HL-60/S4 treated with phorbol 12-myristate 13-acetate at 8.2 ng/mL for 4 days and 3 days (cell line): ENCODE results near the gene MPI.

Source experiments
- in situ Hi-C: fragments of 300-500 bp; cut with MboI; formaldehyde crosslinking; loops from 2 replicates; pipeline ENCODE4 v1.15.0; 2022; ENCODE audit warnings: low sequenced_read_pairs

MPI gene, protein sequence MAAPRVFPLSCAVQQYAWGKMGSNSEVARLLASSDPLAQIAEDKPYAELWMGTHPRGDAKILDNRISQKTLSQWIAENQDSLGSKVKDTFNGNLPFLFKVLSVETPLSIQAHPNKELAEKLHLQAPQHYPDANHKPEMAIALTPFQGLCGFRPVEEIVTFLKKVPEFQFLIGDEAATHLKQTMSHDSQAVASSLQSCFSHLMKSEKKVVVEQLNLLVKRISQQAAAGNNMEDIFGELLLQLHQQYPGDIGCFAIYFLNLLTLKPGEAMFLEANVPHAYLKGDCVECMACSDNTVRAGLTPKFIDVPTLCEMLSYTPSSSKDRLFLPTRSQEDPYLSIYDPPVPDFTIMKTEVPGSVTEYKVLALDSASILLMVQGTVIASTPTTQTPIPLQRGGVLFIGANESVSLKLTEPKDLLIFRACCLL

DNA sequence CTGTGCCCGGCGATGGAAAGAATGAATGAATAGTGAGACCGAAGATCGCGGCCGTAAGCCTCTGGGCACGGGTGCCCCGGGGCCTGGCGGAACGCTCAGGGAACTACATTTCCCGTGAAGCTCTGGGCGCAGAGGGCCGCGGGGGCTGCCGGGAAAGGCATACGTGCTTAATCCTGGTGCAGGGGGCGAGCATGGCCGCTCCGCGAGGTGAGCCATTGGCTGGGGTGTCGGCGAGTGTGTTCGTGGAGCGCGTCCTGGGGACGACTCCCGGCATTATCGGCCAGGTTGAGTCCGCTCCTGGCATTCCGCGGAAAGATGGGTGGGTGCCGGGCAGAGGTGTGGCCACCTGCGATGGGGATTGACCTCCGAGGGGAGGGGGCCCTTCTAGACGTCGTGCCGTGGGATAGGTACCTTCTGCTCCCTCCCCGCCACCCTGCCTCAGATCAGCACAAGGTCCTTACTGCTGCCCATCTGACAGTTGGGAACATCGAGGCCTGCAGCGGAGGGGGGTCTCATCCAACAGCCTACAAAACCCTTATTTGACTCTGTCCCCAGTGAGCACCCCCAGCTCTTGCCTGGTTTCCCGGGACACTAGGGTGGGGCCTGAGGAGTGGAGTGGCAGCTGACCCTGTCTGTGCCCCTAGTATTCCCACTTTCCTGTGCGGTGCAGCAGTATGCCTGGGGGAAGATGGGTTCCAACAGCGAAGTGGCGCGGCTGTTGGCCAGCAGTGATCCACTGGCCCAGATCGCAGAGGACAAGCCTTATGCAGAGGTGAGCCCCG is at the start of gene MPI:
MPI (plus strand) TSS at position 160 of the 782 bp plus-strand sequence; CDS start at position 192, 32 bp downstream.
- in situ Hi-C loops: no loop called here

DNA sequence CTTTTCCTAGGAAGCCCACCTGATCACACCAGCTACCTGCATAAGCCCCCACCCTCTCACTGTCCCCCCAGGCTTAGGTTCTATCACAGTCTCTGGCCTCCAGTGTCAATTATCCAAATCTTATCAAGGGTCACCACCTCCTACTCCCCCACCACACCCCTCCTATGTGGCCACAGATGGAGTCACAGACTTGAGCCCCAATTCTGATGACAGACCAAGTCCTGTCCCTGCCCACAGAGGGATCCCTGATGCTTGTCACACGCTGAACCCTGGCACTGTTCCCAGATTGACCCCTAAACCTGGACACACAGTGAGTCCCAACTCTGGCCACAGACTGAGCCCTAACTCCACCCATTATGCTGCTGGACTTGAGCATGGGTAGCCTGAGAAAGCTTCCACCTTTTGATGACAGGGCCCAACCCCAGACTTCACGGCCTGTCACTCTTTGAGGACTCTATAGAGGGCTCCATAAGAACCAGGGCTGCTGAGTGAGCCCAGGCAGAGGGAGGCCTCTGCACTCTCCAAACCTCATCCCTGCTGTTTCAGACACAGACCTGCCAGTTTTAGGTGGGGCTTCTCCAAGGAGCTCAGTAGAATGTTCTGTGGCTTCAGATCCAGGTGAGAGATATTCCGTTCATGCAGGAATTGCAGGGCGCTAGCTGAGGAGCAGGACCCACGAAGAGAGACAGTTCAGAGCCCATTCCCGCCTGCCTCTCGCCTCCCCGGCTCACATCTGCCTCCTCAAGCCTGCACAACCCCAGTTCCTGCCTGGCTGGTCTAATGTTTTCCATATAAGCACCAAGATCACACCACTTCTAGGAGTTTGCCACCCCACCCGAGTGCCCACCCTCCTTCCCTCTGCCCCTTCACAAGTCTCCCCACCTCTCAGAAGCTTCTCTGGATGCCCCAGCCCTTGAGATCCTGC is 48.7 kb upstream of the MPI start:
- in situ Hi-C loops: no loop called here

DNA sequence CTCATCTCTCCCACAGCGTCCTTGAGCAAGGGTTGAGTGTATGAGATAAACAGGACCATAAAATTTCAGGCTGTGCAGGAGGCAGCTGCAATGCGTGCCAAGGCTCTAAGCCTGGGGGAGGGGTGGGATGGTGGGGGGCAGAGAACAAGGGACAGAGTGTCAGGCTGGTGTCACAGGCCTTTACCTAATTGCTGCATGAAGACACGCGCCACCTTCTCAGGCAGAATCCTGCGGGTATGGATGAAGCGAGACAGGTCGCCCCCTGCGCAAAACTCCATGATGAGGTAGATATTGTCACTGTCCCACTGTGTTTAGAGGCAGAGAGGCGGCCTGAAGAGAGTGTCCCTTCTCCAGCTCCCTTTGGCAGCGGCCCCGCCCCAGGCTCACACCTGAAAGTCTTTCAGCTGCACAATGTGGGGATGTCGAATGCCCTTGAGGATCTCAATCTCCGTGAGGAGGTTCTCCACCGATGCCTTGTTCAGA is 47.9 kb upstream of the MPI start:
- in situ Hi-C loops: no loop called here

DNA sequence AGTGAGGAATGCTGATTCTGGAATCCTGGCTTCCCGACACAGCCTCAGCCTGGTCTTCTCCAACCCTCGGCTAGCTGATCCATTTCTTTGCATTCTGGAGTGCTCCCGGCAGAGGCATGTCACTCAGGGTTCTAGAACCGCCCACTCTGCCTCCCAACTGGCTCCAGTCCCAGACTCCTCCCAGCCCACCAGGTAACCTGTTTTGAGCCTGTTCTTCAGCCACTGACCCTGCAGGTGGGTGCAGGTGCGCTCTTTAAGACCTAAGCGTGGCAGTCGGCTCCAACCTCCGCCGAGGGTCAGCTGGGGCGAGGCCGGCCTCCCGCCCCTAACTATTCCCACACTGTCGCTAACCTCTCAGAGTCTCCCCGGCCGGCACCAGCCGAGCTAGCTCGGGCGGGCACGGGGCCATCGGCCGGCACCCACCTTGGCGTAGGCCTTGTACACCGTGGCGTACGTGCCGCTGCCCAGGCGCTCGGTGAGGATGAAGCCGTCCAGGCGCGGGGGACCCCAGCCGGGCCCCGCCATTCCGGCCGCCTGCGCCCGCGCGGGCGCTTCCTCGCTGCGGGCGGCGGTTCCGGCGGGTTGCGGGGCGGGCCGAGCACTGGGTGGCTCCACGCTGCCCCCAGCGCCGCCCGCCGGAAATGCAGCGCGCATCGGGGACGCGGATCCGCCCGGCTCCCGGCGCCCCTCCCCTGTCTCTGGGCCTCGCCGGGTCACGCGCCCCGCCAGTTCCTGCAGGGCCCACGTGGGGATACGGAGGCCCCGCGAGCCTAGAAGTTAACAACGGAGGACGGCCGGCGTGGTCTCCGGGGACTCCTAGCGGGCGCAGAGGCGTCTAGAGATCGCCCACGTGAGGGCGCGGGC is 47.0 kb upstream of the MPI start, which contains the start of gene ULK3:
ULK3 (minus strand) TSS at position 576 of the 864 bp plus-strand sequence; CDS start at position 525, 51 bp downstream.
- in situ Hi-C loops: no loop called here

DNA sequence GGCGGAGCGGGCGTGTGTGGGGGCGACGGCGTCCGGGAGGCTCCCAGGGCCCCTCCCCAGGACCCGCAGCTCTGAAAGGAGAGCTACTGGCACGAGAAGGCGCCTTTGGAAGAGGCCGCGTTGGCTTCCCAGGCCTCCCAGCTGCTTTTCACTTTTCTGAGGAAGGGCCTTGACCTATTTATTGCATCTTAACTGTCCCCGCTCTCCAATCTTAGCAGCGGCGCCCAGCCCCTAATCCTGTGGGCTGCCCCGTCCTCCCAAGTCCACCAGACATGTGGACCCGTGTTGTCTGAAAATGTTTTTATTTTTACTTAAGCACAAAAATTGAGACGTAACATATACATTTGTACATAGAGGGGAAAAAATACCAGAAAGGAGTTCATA is 46.4 kb upstream of the MPI start:
- in situ Hi-C loops: no loop called here

DNA sequence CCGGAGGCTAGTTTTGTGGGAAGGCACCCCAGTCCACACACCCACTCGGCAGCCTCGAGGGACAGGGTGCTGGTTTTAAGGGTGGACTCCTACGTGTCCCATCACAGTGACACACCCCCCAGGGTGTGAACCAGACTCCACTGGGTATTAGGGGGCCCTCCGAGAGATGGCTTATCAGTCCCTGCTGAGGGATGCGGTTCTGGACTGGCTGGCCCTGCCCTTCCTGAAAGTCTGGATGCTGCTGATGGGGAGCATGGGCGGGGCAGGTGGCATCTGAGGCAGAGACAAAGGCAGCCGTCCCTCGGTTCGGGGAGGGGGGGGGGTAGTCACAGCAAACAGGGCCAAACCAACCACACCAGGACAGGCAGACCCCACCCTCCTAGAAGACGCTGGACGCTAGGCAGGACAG is 45.9 kb upstream of the MPI start:
- in situ Hi-C loops: no loop called here

DNA sequence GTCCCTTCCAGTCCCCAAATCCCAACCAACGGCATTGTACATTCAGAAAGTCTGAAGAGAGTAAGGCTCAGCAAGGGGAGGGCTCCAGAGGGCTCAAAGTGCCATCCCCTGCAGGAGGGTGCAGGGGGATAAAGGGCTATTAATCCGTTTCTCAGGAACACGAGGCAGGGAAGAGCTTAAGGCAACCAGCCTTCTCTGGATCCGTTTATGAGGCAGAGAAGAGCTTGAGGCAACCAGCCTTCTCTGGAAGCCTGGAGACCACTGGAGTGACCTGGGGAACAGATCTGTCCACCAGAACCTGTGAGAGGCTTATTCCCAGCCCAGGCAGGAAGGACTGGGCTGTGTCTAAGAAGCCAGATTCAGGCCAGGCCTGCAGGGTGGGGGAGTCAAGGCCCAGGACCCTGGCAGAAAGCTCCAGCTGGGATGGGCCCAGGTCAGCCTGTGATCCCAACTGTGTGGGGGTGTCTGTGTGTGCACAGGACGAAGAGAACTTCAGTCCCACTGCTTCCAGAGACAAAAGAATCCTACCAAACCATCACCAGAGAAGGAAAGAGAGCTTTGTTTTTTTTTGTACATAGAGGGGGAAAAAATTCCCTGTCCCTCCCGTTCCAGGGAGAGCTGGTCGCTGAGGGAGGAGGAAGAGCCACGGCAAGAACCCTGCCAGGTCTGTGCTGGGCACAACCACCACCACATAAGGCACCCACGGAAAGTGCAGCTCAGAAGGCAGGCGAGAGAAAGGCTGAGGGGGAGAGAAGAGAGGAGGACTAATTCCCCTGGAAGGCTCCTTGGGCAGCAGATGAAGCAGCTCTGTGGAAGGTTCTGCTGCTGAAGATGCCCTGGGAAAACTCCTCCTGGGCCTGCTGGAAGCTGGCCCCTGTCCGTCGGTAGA is 45.3 kb upstream of the MPI start:
- in situ Hi-C loops: no loop called here

DNA sequence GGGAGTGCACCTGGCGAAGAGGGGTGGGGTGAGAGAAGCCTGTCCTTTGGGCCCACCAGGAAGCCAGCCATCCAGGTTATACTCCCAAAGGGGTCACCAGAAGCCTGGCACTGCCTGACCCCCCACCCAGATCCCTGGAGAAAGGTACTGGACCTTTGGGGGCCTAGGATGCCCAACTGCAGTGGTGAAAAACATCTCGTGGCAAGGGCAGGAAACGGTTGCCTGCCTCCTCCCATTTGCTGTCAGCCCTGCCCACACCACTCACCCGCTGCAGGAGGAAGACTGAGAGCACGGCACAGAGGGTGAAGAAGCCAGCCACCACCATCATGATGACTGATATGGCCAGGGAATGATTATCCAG is 44.7 kb upstream of the MPI start:
- in situ Hi-C loops: no loop called here

DNA sequence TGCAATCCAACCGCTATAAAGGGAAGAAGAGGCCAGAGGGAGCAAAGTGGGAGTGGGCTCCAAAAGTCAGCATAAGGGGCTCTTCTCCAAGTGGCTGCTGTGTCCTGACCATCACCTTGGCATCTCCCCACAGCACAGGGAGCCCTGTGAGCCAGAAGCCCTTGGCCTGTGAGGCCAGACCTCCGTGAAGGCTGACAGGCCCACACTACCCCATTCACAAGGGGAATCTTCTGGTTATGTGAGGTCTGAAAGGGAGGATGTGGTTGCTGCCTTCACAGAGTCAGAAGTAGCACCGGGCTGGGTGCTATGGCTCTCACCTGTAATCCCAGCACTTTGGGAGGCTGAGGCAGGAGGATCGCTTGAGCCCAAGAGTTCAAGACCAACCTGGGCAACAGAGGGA is 44.3 kb upstream of the MPI start:
- in situ Hi-C loops: no loop called here

DNA sequence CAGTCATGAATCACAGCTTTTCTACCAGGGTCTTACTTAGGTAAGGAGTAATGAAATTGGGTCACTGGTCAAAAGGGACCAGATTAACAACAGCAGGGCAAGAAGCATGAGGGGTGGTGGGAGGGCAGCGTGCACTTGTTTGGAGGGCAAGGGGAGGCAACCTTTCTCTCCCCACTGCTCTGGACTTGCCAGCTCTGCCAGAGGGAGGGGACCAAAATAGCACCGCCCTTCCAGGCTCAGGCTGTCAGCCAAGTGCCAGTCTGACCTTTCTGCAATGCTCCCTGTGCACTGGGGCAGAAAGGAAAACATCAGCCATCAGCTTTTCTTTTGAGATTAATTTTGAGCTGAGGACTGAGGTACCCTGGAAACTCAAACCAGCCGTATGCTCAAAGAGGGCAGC is 42.4 kb upstream of the MPI start:
- in situ Hi-C loops: no loop called here

DNA sequence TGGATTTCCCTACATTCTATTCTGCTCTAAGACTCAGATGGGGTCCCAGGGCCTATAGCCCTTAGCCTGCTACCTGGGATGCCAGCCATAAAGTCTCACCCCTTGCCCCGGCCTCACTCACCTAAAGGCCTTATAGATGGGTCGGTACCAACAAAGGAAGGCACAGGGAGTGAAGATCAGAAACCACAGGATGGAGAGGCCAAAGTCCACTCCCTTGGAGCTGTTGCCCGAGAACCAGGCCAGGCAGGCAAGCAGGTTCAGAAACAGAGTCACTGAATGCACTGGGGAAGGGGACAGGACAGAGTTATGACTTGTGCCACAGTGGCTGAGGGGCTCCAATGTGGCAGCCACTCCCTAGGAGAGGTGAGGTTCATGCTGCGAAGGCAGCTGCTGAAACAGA is 39.4 kb upstream of the MPI start:
- in situ Hi-C loops: no loop called here

DNA sequence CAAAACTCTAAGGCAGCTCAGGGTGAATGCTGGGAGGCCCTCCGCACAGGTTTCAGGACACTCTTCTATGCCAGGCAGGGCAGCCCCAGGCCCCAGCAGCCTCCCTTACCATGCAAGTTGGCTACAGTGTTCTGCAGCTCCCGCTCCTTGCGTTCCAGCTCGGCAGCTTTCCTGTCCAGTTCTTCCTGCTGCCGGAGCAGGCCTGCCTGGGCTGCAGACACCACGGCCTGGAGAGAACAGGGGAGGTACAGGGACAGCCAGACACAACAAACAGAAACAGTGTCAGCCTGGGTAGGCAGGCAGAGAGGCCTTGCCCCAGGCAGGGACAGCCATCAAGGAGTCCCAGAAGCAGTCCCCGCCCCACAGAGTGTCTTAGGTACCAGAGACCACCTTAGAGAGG is 37.9 kb upstream of the MPI start:
- in situ Hi-C loops: no loop called here

DNA sequence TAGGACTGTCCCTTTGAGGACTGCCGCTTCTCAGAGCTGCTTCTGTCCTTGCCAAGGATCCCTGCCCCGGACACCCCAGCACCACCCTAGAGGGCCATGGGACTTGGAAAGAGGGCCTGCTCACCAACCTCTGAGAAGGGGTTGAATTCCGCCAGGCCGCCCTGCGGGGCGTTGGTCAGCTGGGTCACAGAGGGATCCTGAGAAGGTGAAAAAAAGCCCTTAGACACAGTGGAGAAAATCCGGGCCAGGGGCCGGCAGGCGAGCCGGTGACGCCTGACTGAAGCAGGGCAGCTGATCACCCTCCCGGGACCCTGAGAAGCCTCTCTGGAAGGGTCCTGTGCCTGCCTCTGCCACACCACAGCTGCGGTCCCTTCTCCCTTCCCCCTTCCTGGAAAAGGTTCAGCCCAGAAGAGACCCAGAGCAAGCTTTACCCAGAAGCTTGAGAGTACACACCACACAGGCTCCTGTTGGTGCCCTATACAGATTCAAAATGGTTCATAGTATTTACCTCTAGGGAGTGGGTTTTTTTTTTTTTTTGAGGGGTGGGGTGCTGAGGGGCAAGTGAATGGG is 35.3 kb upstream of the MPI start:
- in situ Hi-C loops: no loop called here

DNA sequence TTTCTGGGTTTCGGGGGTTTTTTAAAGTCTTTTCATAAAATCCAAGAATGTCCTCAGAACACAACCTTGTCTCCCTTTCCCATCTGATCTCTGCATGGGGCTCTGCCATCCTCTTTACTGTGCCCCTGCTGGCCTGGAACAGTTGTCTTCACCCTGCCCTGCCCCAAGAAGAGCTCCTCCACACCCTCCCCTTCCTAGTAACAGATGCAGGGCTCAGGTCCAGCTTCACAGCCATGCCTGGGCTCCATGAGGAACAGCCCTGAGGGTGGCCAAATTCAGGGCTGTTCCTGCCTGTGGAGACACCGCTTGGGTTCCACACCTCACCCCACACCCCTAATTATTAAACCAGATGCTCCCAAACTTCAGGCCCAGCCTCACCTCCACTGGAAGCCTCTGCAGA is 34.0 kb upstream of the MPI start:
- in situ Hi-C loops: no loop called here

DNA sequence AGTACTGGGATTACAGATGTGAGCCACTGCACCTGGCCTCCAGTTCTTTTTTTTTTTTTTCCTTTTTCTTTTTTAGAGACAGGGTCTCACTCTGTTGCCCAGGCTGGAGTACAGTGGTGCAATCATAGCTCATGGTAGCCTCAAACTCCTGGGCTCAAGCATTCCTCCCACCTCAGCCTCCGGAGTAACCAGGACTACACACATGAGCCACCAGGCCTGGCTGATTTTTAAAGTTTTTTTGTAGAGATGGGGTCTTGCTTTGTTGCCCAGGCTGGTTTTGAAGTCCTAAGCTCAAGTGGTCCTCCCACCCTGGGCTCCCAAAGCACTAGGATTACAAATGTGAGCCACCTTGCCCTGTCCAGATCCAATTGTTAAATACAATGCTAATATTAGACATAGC is 33.3 kb upstream of the MPI start:
- in situ Hi-C loops: no loop called here

DNA sequence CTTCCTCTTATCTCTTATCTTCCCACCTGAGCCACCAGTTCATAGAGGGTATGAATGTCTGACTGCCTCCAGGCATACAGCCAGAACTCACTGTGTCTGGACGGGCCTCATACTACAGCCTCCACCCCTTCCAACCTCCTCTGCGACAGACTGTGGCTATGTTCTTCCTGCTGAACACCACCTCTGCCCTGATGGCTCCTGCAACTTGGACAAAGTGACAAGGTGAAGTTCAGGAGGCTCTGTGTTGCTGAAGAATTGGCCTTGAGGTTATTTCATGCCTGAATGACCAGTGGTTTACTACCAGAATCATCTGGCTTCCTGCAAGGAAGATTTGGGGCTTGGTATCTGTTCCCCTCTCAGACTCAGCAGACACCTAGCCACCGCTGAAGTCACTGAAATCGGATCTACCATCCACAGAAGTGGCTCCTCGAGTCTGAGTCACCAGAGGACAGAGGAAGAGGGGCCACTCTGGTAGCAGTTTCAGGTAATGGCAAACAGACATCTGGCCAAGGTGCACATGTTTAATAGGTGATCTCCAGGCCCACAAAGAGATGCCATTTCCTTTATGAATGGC is 32.7 kb upstream of the MPI start:
- in situ Hi-C loops: no loop called here

DNA sequence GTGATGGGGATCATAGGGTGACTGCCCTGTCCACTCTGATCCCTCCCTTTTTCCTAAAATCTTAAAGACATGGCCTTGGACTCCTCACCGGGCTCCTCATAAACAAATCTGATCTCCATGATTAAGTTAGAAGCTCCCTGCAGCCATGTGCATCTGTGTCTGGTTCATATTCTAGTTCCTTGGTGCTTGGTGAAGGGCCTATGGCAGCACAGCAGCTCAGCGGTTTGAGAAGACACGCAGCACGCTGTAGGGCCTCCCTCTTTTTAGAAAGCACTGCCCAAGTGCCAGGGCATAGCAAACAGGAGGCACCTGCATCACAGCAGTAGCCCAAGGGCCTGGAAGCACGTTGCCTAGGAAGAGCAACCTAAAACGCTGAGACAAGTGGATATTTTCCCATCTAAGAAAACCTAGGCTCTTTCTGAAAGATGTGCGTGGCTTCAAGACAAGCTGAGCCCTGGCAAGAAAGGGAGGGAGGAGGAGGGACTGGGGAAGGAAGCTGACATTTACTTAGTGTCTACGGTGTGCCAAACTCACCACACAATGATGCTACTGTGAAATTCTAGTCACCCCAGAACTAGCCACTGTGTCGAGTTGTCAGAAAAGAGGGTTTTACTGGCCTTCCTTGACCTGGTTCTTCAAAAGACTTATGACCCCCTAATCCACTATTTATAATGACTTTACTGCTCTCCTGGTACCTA is 32.0 kb upstream of the MPI start:
- in situ Hi-C loops: no loop called here

DNA sequence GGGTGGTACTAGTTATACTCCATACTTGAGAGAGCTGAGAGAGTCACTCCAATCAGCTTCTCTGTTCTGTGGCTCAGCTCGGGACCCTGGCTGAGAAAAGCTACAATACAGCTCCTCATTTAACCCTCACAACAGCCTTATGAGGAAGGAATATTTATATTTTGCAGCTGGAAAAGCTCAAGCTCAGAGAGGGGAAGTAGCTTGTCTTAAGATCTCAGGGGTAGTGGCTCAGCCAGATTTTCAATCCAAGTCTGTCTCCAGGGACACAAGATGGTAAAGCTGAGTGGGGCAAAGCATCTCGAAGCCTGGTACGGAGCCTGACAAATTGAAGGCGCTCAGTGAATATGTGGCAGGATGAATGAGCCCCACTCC is 31.5 kb upstream of the MPI start:
- in situ Hi-C loops: no loop called here
